IMR-90 (cell line): ENCODE data around the gene CERS4. TPM values are rescaled to one million over a fixed set of nuclear protein-coding genes. Genes with fewer than 3 reads are reported as not detected.
A peak's percentile ranks its signal among the peaks of the same experiment; 100 is the strongest.

Experiments
- ATAC-seq: fragments of 200-7000 bp; cut with Tn5 transposase; 2 replicates; pipeline ENCODE4 v1.9.1; 2020; ENCODE audit warnings: low read depth, mild to moderate bottlenecking, moderate library complexity
- BruUV-seq: library from RNA; stranded (reverse); fragments of 400-500 nt; replicated peaks from 2 replicates; lab custom pipeline; 2021; lab: Mats Ljungman, UMichigan
- CTCF ChIA-PET: fragments of 300-600 bp; formaldehyde crosslinking; extraction: SDS; loops from one replicate; lab custom pipeline; 2021; ENCODE audit warnings: antibody characterized with exemption; lab: Yijun Ruan, JAX
- POLR2A ChIA-PET: fragments of 300-600 bp; sonication (Branson Sonifier 250); formaldehyde crosslinking; loops from one replicate; lab custom pipeline; 2022; ENCODE audit warnings: antibody characterized with exemption; ENCODE audit not compliant: unreplicated experiment; lab: Charles Lee
- DNase-seq: peaks from one replicate; pipeline ENCODE4 v3.0.0; 2013
- H2AFZ ChIP-seq: replicated peaks from 2 replicates; pipeline ENCODE3; 2013; ENCODE audit warnings: low read length, mild to moderate bottlenecking; ENCODE audit not compliant: poor library complexity
- H2AK5ac ChIP-seq: 2 replicates; pipeline ENCODE4 v1.6.1; 2013; ENCODE audit warnings: low read depth, low read length, inconsistent platforms
- H2AK9ac ChIP-seq: replicated peaks from 2 replicates; pipeline ENCODE3; 2013; ENCODE audit warnings: mild to moderate bottlenecking, low read depth, low read length, moderate library complexity; ENCODE audit not compliant: poor library complexity
- H2BK120ac ChIP-seq: 2 replicates; pipeline ENCODE4 v1.6.1; 2013; ENCODE audit warnings: low read depth, low read length, inconsistent platforms
- H2BK15ac ChIP-seq: 3 replicates; pipeline ENCODE4 v1.6.1; 2013; ENCODE audit warnings: low read depth, low read length, inconsistent platforms
- H2BK20ac ChIP-seq: 2 replicates; pipeline ENCODE4 v1.6.1; 2013; ENCODE audit warnings: low read depth, mild to moderate bottlenecking, inconsistent platforms, low read length, moderate library complexity
- H2BK5ac ChIP-seq: 2 replicates; pipeline ENCODE4 v1.6.1; 2013; ENCODE audit warnings: mild to moderate bottlenecking, low read depth, low read length, inconsistent platforms; ENCODE audit not compliant: poor library complexity, severe bottlenecking
- H3K14ac ChIP-seq: replicated peaks from 2 replicates; pipeline ENCODE4 v1.6.1; 2013; ENCODE audit warnings: low read depth, low read length, inconsistent platforms
- H3K18ac ChIP-seq: 2 replicates; pipeline ENCODE4 v1.6.1; 2013; ENCODE audit warnings: low read depth, low read length, control low read depth
- H3K23ac ChIP-seq: 2 replicates; pipeline ENCODE4 v1.6.1; 2013; ENCODE audit warnings: low read depth, low read length, inconsistent platforms
- H3K27ac ChIP-seq: 2 replicates; pipeline ENCODE4 v1.5.1; 2013; ENCODE audit warnings: mild to moderate bottlenecking, control low read depth, low read length; ENCODE audit not compliant: insufficient read depth
- H3K27me3 ChIP-seq: 2 replicates; pipeline ENCODE4 v1.6.1; 2013; ENCODE audit warnings: low read length; ENCODE audit not compliant: control insufficient read depth, insufficient read depth
- H3K36me3 ChIP-seq: 2 replicates; pipeline ENCODE4 v1.6.1; 2013; ENCODE audit warnings: low read length, mixed read lengths; ENCODE audit not compliant: control insufficient read depth, insufficient read depth
- H3K4ac ChIP-seq: 2 replicates; pipeline ENCODE4 v1.6.1; 2013; ENCODE audit warnings: low read depth, low read length, inconsistent platforms
- H3K4me1 ChIP-seq: 2 replicates; pipeline ENCODE4 v1.6.1; 2013; ENCODE audit warnings: low read length, mixed read lengths; ENCODE audit not compliant: control insufficient read depth, insufficient read depth
- H3K4me2 ChIP-seq: 2 replicates; pipeline ENCODE4 v1.6.1; 2013; ENCODE audit warnings: low read depth, mild to moderate bottlenecking, control low read depth, low read length, moderate library complexity
- H3K4me3 ChIP-seq: 2 replicates; pipeline ENCODE4 v1.5.1; 2013; ENCODE audit warnings: low read depth, mild to moderate bottlenecking, control low read depth, low read length, moderate library complexity; ENCODE audit not compliant: insufficient read depth
- H3K56ac ChIP-seq: 2 replicates; pipeline ENCODE4 v1.6.1; 2013; ENCODE audit warnings: low read length, inconsistent platforms; ENCODE audit not compliant: insufficient read depth; ENCODE audit errors: extremely low read depth
- H3K79me1 ChIP-seq, 2 experiments: 2 replicates each; pipeline ENCODE4 v1.6.1; 2013; ENCODE audit warnings: low read length in 2 of 2, inconsistent platforms in 1 of 2, low read depth in 1 of 2
- H3K9ac ChIP-seq: 2 replicates; pipeline ENCODE4 v1.6.1; 2013; ENCODE audit warnings: low read depth, low read length, control low read depth
- H3K9me1 ChIP-seq: 2 replicates; pipeline ENCODE4 v1.6.1; 2013; ENCODE audit warnings: low read length, inconsistent platforms; ENCODE audit not compliant: insufficient read depth
- H3K9me3 ChIP-seq: 2 replicates; pipeline ENCODE4 v1.6.1; 2013; ENCODE audit warnings: low read length; ENCODE audit not compliant: control insufficient read depth, insufficient read depth
- H4K20me1 ChIP-seq: 2 replicates; pipeline ENCODE4 v1.6.1; 2013; ENCODE audit warnings: low read length, inconsistent platforms; ENCODE audit not compliant: insufficient read depth
- H4K5ac ChIP-seq: 2 replicates; pipeline ENCODE4 v1.6.1; 2013; ENCODE audit warnings: mild to moderate bottlenecking, low read depth, low read length, control low read depth
- H4K8ac ChIP-seq, 2 experiments: 2 replicates each; pipeline ENCODE4 v1.6.1; 2013; ENCODE audit warnings: low read depth in 2 of 2, low read length in 2 of 2, control low read depth in 1 of 2, inconsistent platforms in 1 of 2
- H4K91ac ChIP-seq: 2 replicates; pipeline ENCODE4 v1.6.1; 2013; ENCODE audit warnings: low read depth, low read length, inconsistent platforms; ENCODE audit not compliant: insufficient read depth
- BHLHE40 ChIP-seq: fragments of 150-350 bp; IDR thresholded peaks from 2 replicates; pipeline ENCODE4 v1.6.1; 2016; ENCODE audit warnings: mild to moderate bottlenecking, low read depth, low read length
- CEBPB ChIP-seq: IDR thresholded peaks from 2 replicates; pipeline ENCODE4 v1.6.1; 2012; ENCODE audit warnings: low read depth, low read length, improper control_type of control experiment
- CHD1 ChIP-seq: IDR thresholded peaks from 2 replicates; pipeline ENCODE4 v1.6.1; 2012; ENCODE audit warnings: low read depth, low read length, improper control_type of control experiment
- FOS ChIP-seq: fragments of 150-350 bp; IDR thresholded peaks from 2 replicates; pipeline ENCODE4 v1.6.1; 2016; ENCODE audit warnings: low read depth, low read length
- MAZ ChIP-seq: IDR thresholded peaks from 2 replicates; pipeline ENCODE4 v1.6.1; 2012; ENCODE audit warnings: low read depth, mild to moderate bottlenecking, low read length, improper control_type of control experiment, moderate library complexity, borderline replicate concordance
- POLR2A ChIP-seq: IDR thresholded peaks from 2 replicates; pipeline ENCODE4 v1.6.1; 2012; ENCODE audit warnings: mild to moderate bottlenecking, low read depth, low read length
- WGBS, 2 experiments: methylation state at CpG; one replicate each; pipeline versions ENCODE4 v1.1.5 to v1.1.7; 2013; ENCODE audit warnings: missing lambda C conversion rate in 2 of 2; ENCODE audit not compliant: insufficient read length in 1 of 2; ENCODE audit errors: extremely low coverage in 2 of 2; 5-methylcytosine and 5-hydroxymethylcytosine counted together
- dilution Hi-C: fragments of 300-500 bp; cut with HindIII; formaldehyde crosslinking; loops from one replicate; pipeline ENCODE4 v1.14.3; 2018; ENCODE audit warnings: low sequenced_read_pairs; ENCODE audit not compliant: unreplicated experiment
- in situ Hi-C: fragments of 300-500 bp; cut with MboI; formaldehyde crosslinking; loops from 3 replicates; pipeline ENCODE4 v1.14.3; 2019; ENCODE audit warnings: low sequenced_read_pairs, inconsistent platforms, mixed read lengths
- intact Hi-C: fragments of 100-400 bp; cut with micrococcal nuclease; formaldehyde crosslinking; loops from 2 replicates; pipeline ENCODE4 v1.10.0; 2022
- polyA plus RNA-seq, 3 experiments: library from polyadenylated mRNA; depleted of rRNA; stranded (reverse); fragments of >200 nt; gene quantifications; 2 replicates each; pipeline ENCODE4 v1.2.3, GENCODE V29; 2012; ENCODE audit warnings: low replicate concordance in 1 of 3
- total RNA-seq: library from RNA; depleted of rRNA; stranded (reverse); fragments of >200 nt; gene quantifications from 2 replicates; pipeline ENCODE4 v1.2.3, GENCODE V29; 2012
- TF ChIP-seq, protein P1 (sequence below): fragments of 150-350 bp; IDR thresholded peaks from 2 replicates; pipeline ENCODE4 v1.6.1; 2016; ENCODE audit warnings: low read depth, mild to moderate bottlenecking, low read length, moderate library complexity, borderline replicate concordance
- TF ChIP-seq, protein P2 (sequence below): conservative IDR thresholded peaks from 2 replicates; pipeline ENCODE4 v1.5.1; 2012; ENCODE audit warnings: mild to moderate bottlenecking, low read depth, low read length, improper control_type of control experiment

The CERS4 gene
- total and polyA plus RNA-seq, 2 of the 4 experiments (the other 2 are of a cell fraction) = 3.2 to 5.7 TPM

GRCh38 chr19:8239528-8240273 is 30.5 kb downstream of the CERS4 start (continued):
- TF ChIP-seq CEBPB = no peak

- Histone ChIP-seq H3K9me1 (no peaks in the 10 kb centered on the region), H3K9me3 (peaks cover 11% of the 10 kb centered on the region), H3K36me3 (no peaks in the 10 kb centered on the region), H3K79me1 (no peaks in the 10 kb centered on the region), H3K9ac (no peak overlapping the region; the same call in 1 of the 2 replicates), H2BK15ac (no peak overlapping the region), H3K14ac (no peak overlapping the region; the same call in 1 of the 2 replicates), H2AK9ac (peak overlapping the region; percentile 81), H4K20me1 (peaks cover 4% of the 10 kb centered on the region; the same call in 1 of the 2 replicates), H3K4me1 (peaks cover 10% of the 10 kb centered on the region; the same call in 1 of the 2 replicates), H4K91ac (no peak overlapping the region), H2AK5ac (peak overlapping the region; percentile 35; the same call in 1 of the 2 replicates), H3K27me3 (peaks cover 2% of the 10 kb centered on the region; the same call in 1 of the 2 replicates), H3K27ac (peak overlapping the region; percentile 18; the same call in 1 of the 2 replicates), H2BK120ac (peak overlapping the region; percentile 40; the same call in 1 of the 2 replicates), H4K5ac (peak overlapping the region; percentile 26; the same call in 1 of the 2 replicates), H3K4ac (peak overlapping the region; percentile 27; the same call in 1 of the 2 replicates), H3K56ac (no peak overlapping the region), H2BK20ac (peak overlapping the region; percentile 42; the same call in 1 of the 2 replicates), H4K8ac (peak overlapping the region in 1 of 2 experiments; percentile 44; a peak in 1 of 4 replicates), H3K4me2 (peak overlapping the region; percentile 61), H3K18ac (peak overlapping the region; percentile 8; the same call in 1 of the 2 replicates), H3K23ac (no peak overlapping the region), H2AFZ (peak overlapping the region; percentile 77), H2BK5ac (no peak overlapping the region), H3K4me3 (no peak overlapping the region)
- in situ Hi-C loops (no loop called here), intact Hi-C loops (no loop called here), dilution Hi-C loops (no loop called here)
- BruUV-seq = no TSS peak
- CTCF ChIA-PET = no interaction called here
- ATAC-seq (peak; percentile 91), DNase-seq (peak; percentile 94)
- POLR2A ChIA-PET = no interaction called here
- no CpG with 5 or more reads among the region's 17 CpGs for WGBS, 2 experiments
- peak; percentile 91; the same call in 1 of the 2 replicates for TF ChIP-seq MAZ
- TF ChIP-seq BHLHE40 = peak; percentile 99
- TF ChIP-seq CHD1 = no peak
- TF ChIP-seq, protein P1, sequence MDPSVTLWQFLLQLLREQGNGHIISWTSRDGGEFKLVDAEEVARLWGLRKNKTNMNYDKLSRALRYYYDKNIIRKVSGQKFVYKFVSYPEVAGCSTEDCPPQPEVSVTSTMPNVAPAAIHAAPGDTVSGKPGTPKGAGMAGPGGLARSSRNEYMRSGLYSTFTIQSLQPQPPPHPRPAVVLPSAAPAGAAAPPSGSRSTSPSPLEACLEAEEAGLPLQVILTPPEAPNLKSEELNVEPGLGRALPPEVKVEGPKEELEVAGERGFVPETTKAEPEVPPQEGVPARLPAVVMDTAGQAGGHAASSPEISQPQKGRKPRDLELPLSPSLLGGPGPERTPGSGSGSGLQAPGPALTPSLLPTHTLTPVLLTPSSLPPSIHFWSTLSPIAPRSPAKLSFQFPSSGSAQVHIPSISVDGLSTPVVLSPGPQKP = no peak
- TF ChIP-seq POLR2A = no peak
- TF ChIP-seq, protein P2, sequence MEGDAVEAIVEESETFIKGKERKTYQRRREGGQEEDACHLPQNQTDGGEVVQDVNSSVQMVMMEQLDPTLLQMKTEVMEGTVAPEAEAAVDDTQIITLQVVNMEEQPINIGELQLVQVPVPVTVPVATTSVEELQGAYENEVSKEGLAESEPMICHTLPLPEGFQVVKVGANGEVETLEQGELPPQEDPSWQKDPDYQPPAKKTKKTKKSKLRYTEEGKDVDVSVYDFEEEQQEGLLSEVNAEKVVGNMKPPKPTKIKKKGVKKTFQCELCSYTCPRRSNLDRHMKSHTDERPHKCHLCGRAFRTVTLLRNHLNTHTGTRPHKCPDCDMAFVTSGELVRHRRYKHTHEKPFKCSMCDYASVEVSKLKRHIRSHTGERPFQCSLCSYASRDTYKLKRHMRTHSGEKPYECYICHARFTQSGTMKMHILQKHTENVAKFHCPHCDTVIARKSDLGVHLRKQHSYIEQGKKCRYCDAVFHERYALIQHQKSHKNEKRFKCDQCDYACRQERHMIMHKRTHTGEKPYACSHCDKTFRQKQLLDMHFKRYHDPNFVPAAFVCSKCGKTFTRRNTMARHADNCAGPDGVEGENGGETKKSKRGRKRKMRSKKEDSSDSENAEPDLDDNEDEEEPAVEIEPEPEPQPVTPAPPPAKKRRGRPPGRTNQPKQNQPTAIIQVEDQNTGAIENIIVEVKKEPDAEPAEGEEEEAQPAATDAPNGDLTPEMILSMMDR = no peak
- TF ChIP-seq FOS = peak; percentile 94
- TF ChIP-seq CEBPB = peak; percentile 40; the same call in 1 of the 2 replicates
Measured at GRCh38 chr19:8240274-8241229, 31.4 kb downstream of the CERS4 start.
